Left lung (tissue), 14 donors: ENCODE measurements around the gene RBM15. TPM values are rescaled to one million over a fixed set of nuclear protein-coding genes. Genes with fewer than 3 reads are reported as not detected.

Source experiments
- ATAC-seq: fragments of 200-7000 bp; cut with Tn5 transposase; one replicate; pipeline ENCODE4 v1.9.1; 2020; ENCODE audit warnings: moderate library complexity
- DNase-seq, 4 donors: peaks; one replicate each; pipeline ENCODE4 v3.0.0-alpha.2; 2013 to 2020
- H3K27ac ChIP-seq, 2 donors: fragments of 200-600 bp; sonication (generic) in 1 of 2; one replicate each; pipeline versions ENCODE4 v1.5.0 to v1.8.0; 2020 to 2021
- H3K27me3 ChIP-seq, 2 donors: fragments of 200-600 bp; sonication (generic) in 1 of 2; one replicate each; pipeline versions ENCODE4 v1.5.0 to v1.8.0; 2020 to 2021
- H3K36me3 ChIP-seq, 2 donors: fragments of 200-600 bp; sonication (generic) in 1 of 2; one replicate each; pipeline versions ENCODE4 v1.5.0 to v1.8.0; 2020 to 2021
- H3K4me1 ChIP-seq, 2 donors: fragments of 200-600 bp; one replicate each; pipeline ENCODE4 v1.8.0; 2021
- H3K4me3 ChIP-seq, 2 donors: fragments of 200-600 bp; sonication (generic) in 1 of 2; one replicate each; pipeline versions ENCODE4 v1.5.0 to v1.8.0; 2020 to 2021; ENCODE audit warnings: mild to moderate bottlenecking in 1 of 2
- H3K9me3 ChIP-seq, 2 donors: fragments of 200-600 bp; sonication (generic) in 1 of 2; one replicate each; pipeline versions ENCODE4 v1.5.0 to v1.8.0; 2020 to 2021
- intact Hi-C, 2 donors: fragments of 100-400 bp; cut with DNase I; formaldehyde crosslinking; loops; one replicate each; pipeline versions ENCODE4 v1.11.2 to v1.14.2; 2022
- long read RNA-seq, 12 donors: library from polyadenylated mRNA in 2 of 12; unstranded in 2 of 12; transcript quantifications; one replicate each; pipeline ENCODE4 v2.0.0 and lab custom pipeline, GENCODE V29; 2019 to 2026
- polyA plus RNA-seq, 6 donors: library from polyadenylated mRNA; unstranded; fragments of 120-200 nt; gene quantifications; one replicate each; pipeline ENCODE4 v1.2.1, GENCODE V29; 2013; ENCODE audit not compliant: insufficient read length in 6 of 6
- total RNA-seq, 2 donors: library from RNA; stranded (reverse); fragmentation: NEBNext Ultra II Directional; extraction: Animal tissue kit (Norgen Biotek cat#: 25700); gene quantifications; one replicate each; pipeline ENCODE4 v1.2.1, GENCODE V29; 2021
- TF ChIP-seq, protein P1 (sequence below), 2 donors: fragments of 200-600 bp; sonication (generic) in 1 of 2; IDR thresholded peaks; one replicate each; pipeline versions ENCODE4 v1.5.0 to v1.8.0; 2021; ENCODE audit warnings: antibody characterized with exemption in 2 of 2
- donor health status: DM: no; HTN: yes; CAD: no.
- donor health status: DM: no; HTN: no; CAD: no.

Gene RBM15
- total RNA-seq (10 to 100 TPM; 20.6 to 24.3 TPM), polyA plus RNA-seq (10 to 100 TPM; 10.9 to 13.5 (median 12.7) TPM)
- long read RNA-seq, donor 1, transcript RBM15-203 (1 exons, 3,368 nt) = major isoform, 14 of 14 reads
- long read RNA-seq, donor 1, partial matches to known transcripts = 0 of 14 reads
- long read RNA-seq, donor 1, other reads (novel, unspliced or antisense) = 0 of 14 reads
- long read RNA-seq, donor 2, transcript RBM15-203 (1 exons, 3,368 nt) = major isoform, 10 of 10 reads
- long read RNA-seq, donor 2, partial matches to known transcripts = 0 of 10 reads
- long read RNA-seq, donor 2, other reads (novel, unspliced or antisense) = 0 of 10 reads
- long read RNA-seq, donor 3, partial matches to known transcripts = 0 of 2 reads
- long read RNA-seq, donor 3, other reads (novel, unspliced or antisense) = 0 of 2 reads
- long read RNA-seq, donor 4, partial matches to known transcripts = 1 of 1 reads
- long read RNA-seq, donor 4, other reads (novel, unspliced or antisense) = 0 of 1 reads
- long read RNA-seq, donor 5, transcript RBM15-203 (1 exons, 3,368 nt) = major isoform, 11 of 11 reads
- long read RNA-seq, donor 5, partial matches to known transcripts = 0 of 11 reads
- long read RNA-seq, donor 5, other reads (novel, unspliced or antisense) = 0 of 11 reads
- long read RNA-seq, donor 6, transcript RBM15-203 (1 exons, 3,368 nt) = major isoform, 5 of 5 reads
- long read RNA-seq, donor 6, partial matches to known transcripts = 0 of 5 reads
- long read RNA-seq, donor 6, other reads (novel, unspliced or antisense) = 0 of 5 reads
- long read RNA-seq, donor 7, partial matches to known transcripts = 0 of 2 reads
- long read RNA-seq, donor 7, other reads (novel, unspliced or antisense) = 0 of 2 reads
- long read RNA-seq, donor 8, transcript RBM15-203 (1 exons, 3,368 nt) = major isoform, 9 of 9 reads
- long read RNA-seq, donor 8, partial matches to known transcripts = 0 of 9 reads
- long read RNA-seq, donor 8, other reads (novel, unspliced or antisense) = 0 of 9 reads
- long read RNA-seq, donor 9 = 0 reads
- long read RNA-seq, donor 10, full-length matches to known transcripts = 1 of 1 reads
- long read RNA-seq, donor 10, partial matches to known transcripts = 0 of 1 reads
- long read RNA-seq, donor 10, other reads (novel, unspliced or antisense) = 0 of 1 reads
- long read RNA-seq, donor 11, full-length matches to known transcripts = 5 of 5 reads
- long read RNA-seq, donor 11, partial matches to known transcripts = 0 of 5 reads
- long read RNA-seq, donor 11, other reads (novel, unspliced or antisense) = 0 of 5 reads
- long read RNA-seq, donor 12, partial matches to known transcripts = 0 of 4 reads
- long read RNA-seq, donor 12, other reads (novel, unspliced or antisense) = 0 of 4 reads

GRCh38 chr1:110338886-110339406 lies at the start of gene RBM15:
Gene RBM15, plus strand, starts transcription at chr1:110339377. Its CDS starts 29 bp downstream, at chr1:110339406.
- Histone ChIP-seq H3K27me3 (no peaks in the 10 kb centered on the region), H3K36me3 (peaks cover 0 to 17% of the 10 kb centered on the region in 2 donors), H3K9me3 (no peaks in the 10 kb centered on the region), H3K4me1 (peaks cover 25 to 54% of the 10 kb centered on the region in 2 donors), H3K4me3 (peak within 1 kb of the TSS; percentile 65 to 98), H3K27ac (peak within 1 kb of the TSS; percentile 95 to 99)
- ATAC-seq (peak; percentile 81), DNase-seq (peak; percentile 96 to 100 (median 99))
- TF ChIP-seq, protein P1, sequence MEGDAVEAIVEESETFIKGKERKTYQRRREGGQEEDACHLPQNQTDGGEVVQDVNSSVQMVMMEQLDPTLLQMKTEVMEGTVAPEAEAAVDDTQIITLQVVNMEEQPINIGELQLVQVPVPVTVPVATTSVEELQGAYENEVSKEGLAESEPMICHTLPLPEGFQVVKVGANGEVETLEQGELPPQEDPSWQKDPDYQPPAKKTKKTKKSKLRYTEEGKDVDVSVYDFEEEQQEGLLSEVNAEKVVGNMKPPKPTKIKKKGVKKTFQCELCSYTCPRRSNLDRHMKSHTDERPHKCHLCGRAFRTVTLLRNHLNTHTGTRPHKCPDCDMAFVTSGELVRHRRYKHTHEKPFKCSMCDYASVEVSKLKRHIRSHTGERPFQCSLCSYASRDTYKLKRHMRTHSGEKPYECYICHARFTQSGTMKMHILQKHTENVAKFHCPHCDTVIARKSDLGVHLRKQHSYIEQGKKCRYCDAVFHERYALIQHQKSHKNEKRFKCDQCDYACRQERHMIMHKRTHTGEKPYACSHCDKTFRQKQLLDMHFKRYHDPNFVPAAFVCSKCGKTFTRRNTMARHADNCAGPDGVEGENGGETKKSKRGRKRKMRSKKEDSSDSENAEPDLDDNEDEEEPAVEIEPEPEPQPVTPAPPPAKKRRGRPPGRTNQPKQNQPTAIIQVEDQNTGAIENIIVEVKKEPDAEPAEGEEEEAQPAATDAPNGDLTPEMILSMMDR (IDR thresholded peaks at IDR 0.05) = no peak
- intact Hi-C loops = no loop called here

DNA sequence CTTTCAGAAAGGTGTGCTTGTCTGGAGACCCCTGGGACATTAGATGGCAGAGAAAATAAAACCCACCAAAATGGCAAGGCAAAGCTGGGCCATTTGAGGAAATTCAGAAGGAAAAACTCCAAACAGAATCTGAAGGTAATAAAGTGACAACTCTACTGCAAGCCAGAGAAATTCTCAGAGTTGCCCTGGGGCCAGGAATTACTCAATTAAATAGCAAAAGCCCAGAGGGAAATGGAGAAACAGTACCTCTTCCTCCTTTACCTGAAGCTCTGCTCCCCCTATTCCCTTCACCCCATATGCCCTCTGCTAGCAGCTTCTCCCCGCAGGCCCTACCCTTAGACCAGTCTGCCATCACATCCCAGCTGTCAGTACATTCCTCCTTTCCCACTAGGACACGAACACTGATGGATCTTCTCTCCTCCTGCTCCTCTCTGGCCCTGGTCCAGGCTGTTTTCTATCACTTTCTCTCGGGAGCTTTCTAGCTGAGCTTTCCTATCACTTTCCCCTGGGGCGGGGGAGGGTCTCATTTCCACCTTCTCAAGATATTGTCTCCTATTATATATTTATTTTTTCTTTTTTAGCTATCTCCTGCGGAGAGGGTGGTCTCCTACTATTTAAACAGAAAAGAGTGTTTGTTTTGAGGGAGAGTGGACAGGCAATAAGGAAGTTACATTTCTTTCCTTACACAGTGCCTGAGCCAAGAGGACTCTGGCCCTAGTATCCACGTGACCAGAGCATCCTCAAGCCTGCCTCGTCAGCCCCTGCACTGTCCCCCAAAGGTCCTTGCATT lies 47.7 kb upstream of the RBM15 start:
- Histone ChIP-seq H3K4me1 (peaks cover 0 to 19% of the 10 kb centered on the region in 2 donors), H3K9me3 (no peaks in the 10 kb centered on the region), H3K27ac (peak overlapping the region in 1 of 2 donors; percentile 45), H3K36me3 (no peaks in the 10 kb centered on the region), H3K4me3 (no peak overlapping the region), H3K27me3 (no peaks in the 10 kb centered on the region)
- DNase-seq = no peak
- TF ChIP-seq, protein P1 (IDR thresholded peaks at IDR 0.05) = no peak
- intact Hi-C loops = no loop called here
- ATAC-seq = no peak

- ATAC-seq = peak; percentile 56
- Histone ChIP-seq H3K4me3 (no peak overlapping the region), H3K4me1 (peaks cover 0 to 19% of the 10 kb centered on the region in 2 donors), H3K36me3 (no peaks in the 10 kb centered on the region), H3K9me3 (no peaks in the 10 kb centered on the region), H3K27ac (peak overlapping the region in 1 of 2 donors; percentile 45), H3K27me3 (no peaks in the 10 kb centered on the region)
- no peak for DNase-seq
- TF ChIP-seq, protein P1 (IDR thresholded peaks at IDR 0.05) = no peak
- intact Hi-C loops = no loop called here
These were observed 47.0 kb upstream of the RBM15 start for GRCh38 chr1:110292031-110292741.

DNA sequence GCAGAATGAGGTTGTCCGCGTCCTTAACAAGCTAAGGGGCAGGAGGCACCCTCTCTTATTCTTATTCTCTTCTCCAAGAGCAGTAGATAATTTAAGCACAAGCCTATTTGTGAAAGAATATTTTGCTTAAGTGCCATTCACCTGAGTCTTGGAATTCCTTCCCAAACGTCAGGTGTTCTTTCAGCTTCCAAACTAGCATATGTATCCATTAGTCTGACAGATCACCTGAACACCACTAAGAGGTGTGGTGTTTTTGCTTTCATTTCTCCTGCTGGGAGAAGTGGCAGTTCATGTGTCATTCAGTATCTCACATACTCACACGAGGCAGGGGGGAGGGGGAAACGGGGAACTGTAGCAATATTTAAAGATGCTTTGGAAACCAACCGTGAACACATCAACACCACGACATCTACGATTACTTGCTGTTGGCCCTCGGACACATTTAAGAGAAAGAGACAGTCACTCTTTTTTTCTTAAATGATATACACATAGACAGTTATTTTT lies 45.5 kb upstream of the RBM15 start:
- H3K9me3 ChIP-seq = no peaks in the 10 kb centered on the region
- no peaks in the 10 kb centered on the region for H3K27me3 ChIP-seq
- H3K27ac ChIP-seq = no peak overlapping the region
- H3K4me1 ChIP-seq = peaks cover 0 to 19% of the 10 kb centered on the region in 2 donors
- H3K36me3 ChIP-seq = no peaks in the 10 kb centered on the region
- no peak overlapping the region for H3K4me3 ChIP-seq
- TF ChIP-seq, protein P1 (IDR thresholded peaks at IDR 0.05) = no peak
- ATAC-seq (no peak), DNase-seq (no peak)
- intact Hi-C loops = no loop called here
